Measurements from ENCODE around the gene EI24. TPM values are rescaled to one million over a fixed set of nuclear protein-coding genes. Genes with fewer than 3 reads are reported as not detected.

Gene EI24
- total and polyA plus RNA-seq, 2 of the 8 experiments (the other 6 are each of a cell fraction or from before 2014, with no cell fraction given) = 135 to 264 TPM

- H2BK5ac ChIP-seq (ENCODE audit: low read depth, low read length) = no peak overlapping the region
- no peak overlapping the region for H2AFZ ChIP-seq (ENCODE audit: low read length)
- TF ChIP-seq NANOG (IDR thresholded peaks at IDR 0.05; ENCODE audit: insufficient read depth, low read depth, low read length, poor library complexity, severe bottlenecking) (no peak), KDM5A (IDR thresholded peaks at IDR 0.05; ENCODE audit: low read length) (no peak), SP2 (IDR thresholded peaks at IDR 0.05; ENCODE audit: low read length) (no peak), BRCA1 (IDR thresholded peaks at IDR 0.05; ENCODE audit: low read depth, low read length) (no peak), HDAC2 (IDR thresholded peaks at IDR 0.05; ENCODE audit: borderline replicate concordance in 1 of 2, low read depth in 2 of 2, low read length in 2 of 2) (no peak), SIX5 (IDR thresholded peaks at IDR 0.05; ENCODE audit: low read depth, low read length) (no peak)
- H3K79me2 ChIP-seq (ENCODE audit: control insufficient read depth in 1 of 2, insufficient read depth in 2 of 2, low read length in 2 of 2) = peaks cover 0 to 7% of the 10 kb centered on the region in 2 experiments; a peak in 2 of 4 replicates
- no peak overlapping the region for H3K27ac ChIP-seq (ENCODE audit: low read depth, low read length)
- H3K23ac ChIP-seq (ENCODE audit: insufficient read length) = no peak overlapping the region
- H3K14ac ChIP-seq (ENCODE audit: insufficient read length) = no peak overlapping the region
- no peak overlapping the region for H2BK12ac ChIP-seq (ENCODE audit: low read depth, low read length)
- H3K4me1 ChIP-seq (replicated peaks in 1 of 4; ENCODE audit: control insufficient read depth in 3 of 4, insufficient read depth in 4 of 4, low read length in 3 of 4) = peaks cover 0 to 2% (median 0%) of the 10 kb centered on the region in 4 experiments; a peak in 1 of 7 replicates
- H3K4me2 ChIP-seq (ENCODE audit: insufficient read depth in 1 of 2, low read depth in 2 of 2, low read length in 2 of 2) = no peak overlapping the region
- H2AK5ac ChIP-seq (ENCODE audit: low read depth, low read length) = no peak overlapping the region
- ChIA-PET POLR2A (ENCODE audit: partially characterized antibody) (no interaction called here), CTCF (ENCODE audit: partially characterized antibody) (interaction anchor here (1.1 kb wide), 1 partner anchor 159 kb away, joined by 3 read pairs; no protein-coding TSS in a partner anchor)
- H3K36me3 ChIP-seq (ENCODE audit: control insufficient read depth in 2 of 4, insufficient read depth in 4 of 4, low read length in 3 of 4) = peaks cover 3 to 10% (median 6%) of the 10 kb centered on the region in 4 experiments
- DNase-seq (ENCODE audit: low read depth in 1 of 2, low spot score in 2 of 2) (no peak), FAIRE-seq (no peak)
- H3K23me2 ChIP-seq (ENCODE audit: low read depth, low read length) = peaks cover 9% of the 10 kb centered on the region
- no peak overlapping the region for H4K91ac ChIP-seq (replicated peaks; ENCODE audit: insufficient read length, low read length)
- WGBS, 2 experiments (ENCODE audit: extremely low coverage in 1 of 2, insufficient coverage in 1 of 2, insufficient read length in 1 of 2, insufficient replicate concordance in 2 of 2, low coverage in 1 of 2, low lambda C conversion rate in 2 of 2, missing lambda C conversion rate in 1 of 2) = 82% methylated on average over 3 of the region's 3 CpGs; no CpG with 5 or more reads in 1 of the 2 experiments
- H4K5ac ChIP-seq (ENCODE audit: insufficient read length, low read depth, low read length) = no peak overlapping the region
- no peak overlapping the region for H2BK120ac ChIP-seq (replicated peaks; ENCODE audit: low read depth, low read length)
- H3K9ac ChIP-seq (replicated peaks in 1 of 4; ENCODE audit: extremely low read depth in 1 of 4, low read depth in 3 of 4, low read length in 3 of 4) = no peak overlapping the region
- H3K18ac ChIP-seq (ENCODE audit: extremely low read depth, low read length) = no peak overlapping the region
- no peaks in the 10 kb centered on the region for H3K27me3 ChIP-seq (replicated peaks in 1 of 4; ENCODE audit: control insufficient read depth in 3 of 4, extremely low read depth in 1 of 4, insufficient read depth in 3 of 4, low read length in 3 of 4)
- H4K20me1 ChIP-seq (replicated peaks in 1 of 2; ENCODE audit: control insufficient read depth in 1 of 2, insufficient read depth in 2 of 2, low read length in 2 of 2) = no peaks in the 10 kb centered on the region
- H3K56ac ChIP-seq (replicated peaks; ENCODE audit: insufficient read length, low read depth, low read length) = no peak overlapping the region
- no peak overlapping the region for H4K8ac ChIP-seq (ENCODE audit: extremely low read depth, insufficient read depth, low read length)
- H2BK20ac ChIP-seq (ENCODE audit: low read length) = no peak overlapping the region
- no peak overlapping the region for H3K4ac ChIP-seq (replicated peaks; ENCODE audit: insufficient read length, low read depth, low read length)
- no peak overlapping the region for H2BK15ac ChIP-seq (ENCODE audit: low read length)
- no peaks in the 10 kb centered on the region; the same call in 1 of the 2 replicates for H3K79me1 ChIP-seq (ENCODE audit: low read depth, low read length)
- H3K4me3 ChIP-seq (ENCODE audit: extremely low read depth in 1 of 4, insufficient read depth in 2 of 4, low read depth in 3 of 4, low read length in 4 of 4) = no peak overlapping the region
- H3K9me3 ChIP-seq (ENCODE audit: insufficient read depth in 2 of 2, low read depth in 1 of 2, low read length in 1 of 2) = no peaks in the 10 kb centered on the region
Measured at GRCh38 chr11:125588505-125588904, 19.2 kb downstream of the EI24 start.

All from H1 (cell line).